ENCODE results near the gene SLC7A4. TPM values are rescaled to one million over a fixed set of nuclear protein-coding genes. Genes with fewer than 3 reads are reported as not detected.

The SLC7A4 gene
- total RNA-seq, 2 experiments from 2014 or later = not detected

- Histone ChIP-seq H2AFZ (ENCODE audit: low read length) (peak overlapping the region; percentile 15; the same call in 1 of the 2 replicates), H3K4me3 (ENCODE audit: low read depth, low read length, poor library complexity, severe bottlenecking) (peak overlapping the region; percentile 83), H4K20me1 (ENCODE audit: insufficient read depth, low read length) (no peaks in the 10 kb centered on the region), H3K79me2 (ENCODE audit: insufficient read depth, low read depth, low read length) (peaks cover 30% of the 10 kb centered on the region), H3K9me3 (ENCODE audit: low read length) (no peaks in the 10 kb centered on the region), H3K27ac (ENCODE audit: low read depth, low read length, poor library complexity, severe bottlenecking) (peak overlapping the region; percentile 96), H3K4me2 (ENCODE audit: low read length) (peak overlapping the region; percentile 100), H3K36me3 (ENCODE audit: insufficient read depth, low read length) (peaks cover 41% of the 10 kb centered on the region), H3K4me1 (ENCODE audit: insufficient read depth, low read length, poor library complexity, severe bottlenecking) (peaks cover 36% of the 10 kb centered on the region), H3K9me2 (ENCODE audit: insufficient read depth, low read length) (no peaks in the 10 kb centered on the region)
- TF ChIP-seq, protein P1, sequence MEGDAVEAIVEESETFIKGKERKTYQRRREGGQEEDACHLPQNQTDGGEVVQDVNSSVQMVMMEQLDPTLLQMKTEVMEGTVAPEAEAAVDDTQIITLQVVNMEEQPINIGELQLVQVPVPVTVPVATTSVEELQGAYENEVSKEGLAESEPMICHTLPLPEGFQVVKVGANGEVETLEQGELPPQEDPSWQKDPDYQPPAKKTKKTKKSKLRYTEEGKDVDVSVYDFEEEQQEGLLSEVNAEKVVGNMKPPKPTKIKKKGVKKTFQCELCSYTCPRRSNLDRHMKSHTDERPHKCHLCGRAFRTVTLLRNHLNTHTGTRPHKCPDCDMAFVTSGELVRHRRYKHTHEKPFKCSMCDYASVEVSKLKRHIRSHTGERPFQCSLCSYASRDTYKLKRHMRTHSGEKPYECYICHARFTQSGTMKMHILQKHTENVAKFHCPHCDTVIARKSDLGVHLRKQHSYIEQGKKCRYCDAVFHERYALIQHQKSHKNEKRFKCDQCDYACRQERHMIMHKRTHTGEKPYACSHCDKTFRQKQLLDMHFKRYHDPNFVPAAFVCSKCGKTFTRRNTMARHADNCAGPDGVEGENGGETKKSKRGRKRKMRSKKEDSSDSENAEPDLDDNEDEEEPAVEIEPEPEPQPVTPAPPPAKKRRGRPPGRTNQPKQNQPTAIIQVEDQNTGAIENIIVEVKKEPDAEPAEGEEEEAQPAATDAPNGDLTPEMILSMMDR (conservative IDR thresholded peaks at IDR 0.05; ENCODE audit: low read length) = no peak; the same call in 1 of the 2 replicates
- TF ChIP-seq EZH2phosphoT487 (IDR thresholded peaks at IDR 0.05; ENCODE audit: borderline replicate concordance, low read depth, low read length) = no peak
- no peak for DNase-seq (ENCODE audit: low spot score)
- BruUV-seq (replicated peaks) = no TSS peak
- CTCF ChIA-PET (ENCODE audit: unreplicated experiment) = no interaction called here
- intact Hi-C loops (cut with micrococcal nuclease; ENCODE audit: unreplicated experiment) = loop anchor here (10.0 kb wide), 1 partner anchor 146 kb away; the partner anchor contains the start of genes PI4KA and SNAP29
- POLR2A ChIA-PET = no interaction called here
These were observed 31.3 kb downstream of the SLC7A4 start for GRCh38 chr22:21000987-21001600.

GRCh38 chr22:21000207-21000986 lies 32.0 kb downstream of the SLC7A4 start:
- H3K79me2 ChIP-seq (ENCODE audit: insufficient read depth, low read depth, low read length) = peaks cover 30% of the 10 kb centered on the region
- H3K9me3 ChIP-seq (ENCODE audit: low read length) = no peaks in the 10 kb centered on the region
- peaks cover 36% of the 10 kb centered on the region for H3K4me1 ChIP-seq (ENCODE audit: insufficient read depth, low read length, poor library complexity, severe bottlenecking)
- H3K36me3 ChIP-seq (ENCODE audit: insufficient read depth, low read length) = peaks cover 41% of the 10 kb centered on the region
- no peak overlapping the region for H2AFZ ChIP-seq (ENCODE audit: low read length)
- H3K4me2 ChIP-seq (ENCODE audit: low read length) = peak overlapping the region; percentile 100
- ChIA-PET POLR2A (no interaction called here), CTCF (ENCODE audit: unreplicated experiment) (no interaction called here)
- TF ChIP-seq EZH2phosphoT487 (IDR thresholded peaks at IDR 0.05; ENCODE audit: borderline replicate concordance, low read depth, low read length) = no peak
- TF ChIP-seq, protein P1 (conservative IDR thresholded peaks at IDR 0.05; ENCODE audit: low read length) = peak; percentile 39; the same call in 1 of the 2 replicates
- BruUV-seq (replicated peaks) = no TSS peak
- H3K4me3 ChIP-seq (ENCODE audit: low read depth, low read length, poor library complexity, severe bottlenecking) = peak overlapping the region; percentile 83
- no peaks in the 10 kb centered on the region for H4K20me1 ChIP-seq (ENCODE audit: insufficient read depth, low read length)
- peak overlapping the region; percentile 96 for H3K27ac ChIP-seq (ENCODE audit: low read depth, low read length, poor library complexity, severe bottlenecking)
- no peak for DNase-seq (ENCODE audit: low spot score)
- intact Hi-C loops (cut with micrococcal nuclease; ENCODE audit: unreplicated experiment) = loop anchor here (10.0 kb wide), 1 partner anchor 146 kb away; the partner anchor contains the start of genes PI4KA and SNAP29
- no peaks in the 10 kb centered on the region for H3K9me2 ChIP-seq (ENCODE audit: insufficient read depth, low read length)

Measured in OCI-LY7 (cell line).